ENCODE data around the gene ZNF536.
"Not testable (repeated sequence)": the region's sequence is repeated elsewhere in the genome, so short reads cannot be mapped to it uniquely, and the experiment has no call there.

The ZNF536 gene

DNA sequence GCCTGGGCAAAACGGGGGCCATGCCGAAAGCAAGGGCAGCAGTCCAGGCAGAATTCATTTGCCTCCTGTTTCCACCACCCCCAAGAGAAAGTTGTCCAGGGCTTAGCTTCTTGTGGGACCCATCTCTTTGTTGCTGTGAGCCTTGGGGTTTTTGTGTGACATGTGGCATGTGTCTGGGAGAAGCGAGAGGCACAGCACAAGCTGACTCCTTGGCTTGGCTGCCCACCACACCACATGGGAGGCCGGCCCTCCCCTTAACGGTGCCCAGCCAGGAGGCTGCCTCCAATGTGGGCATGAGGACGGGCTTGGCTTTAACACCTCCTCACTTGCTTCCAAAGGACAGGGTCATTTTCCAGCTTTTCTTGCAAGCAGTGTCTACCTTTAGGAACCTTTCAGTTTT is 81.6 kb downstream of the ZNF536 start:
- no peak for TF ChIP-seq CTCF (IDR thresholded peaks at IDR 0.05; ENCODE audit: control insufficient read depth, insufficient read depth, low read depth, low read length, missing control alignments)
- no peak overlapping the region for H3K4me3 ChIP-seq (ENCODE audit: control insufficient read depth, low read depth, low read length)
- no peak for DNase-seq (ENCODE audit: low read depth)

- no peak overlapping the region for H3K4me3 ChIP-seq (ENCODE audit: control insufficient read depth, low read depth, low read length)
- TF ChIP-seq CTCF (IDR thresholded peaks at IDR 0.05; ENCODE audit: control insufficient read depth, insufficient read depth, low read depth, low read length, missing control alignments): no peak
- no peak for DNase-seq (ENCODE audit: low read depth)
These were observed 83.7 kb downstream of the ZNF536 start for GRCh38 chr19:30455881-30456280.

DNA sequence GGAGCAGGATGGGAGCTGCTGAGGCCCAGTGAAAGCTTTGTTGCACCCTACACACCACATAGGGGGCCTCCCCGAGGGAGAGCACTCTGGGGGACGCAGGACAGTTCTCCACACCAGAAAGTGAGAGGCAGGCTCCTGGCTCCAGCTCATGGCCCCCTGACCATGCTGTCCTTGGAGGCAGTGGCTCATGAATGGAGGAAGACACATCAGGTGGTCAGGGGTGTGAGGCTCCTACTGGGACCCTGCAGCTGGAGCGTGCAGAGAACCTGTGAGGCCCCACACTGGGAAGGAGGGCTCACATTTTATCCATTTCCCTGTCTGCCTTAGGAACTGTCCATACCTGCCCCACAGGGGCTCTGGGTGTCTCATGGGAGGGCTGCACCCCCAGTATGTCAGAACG is 85.3 kb downstream of the ZNF536 start:
- H3K4me3 ChIP-seq (ENCODE audit: control insufficient read depth, low read depth, low read length): no peak overlapping the region
- no peak for DNase-seq (ENCODE audit: low read depth)
- no peak for TF ChIP-seq CTCF (IDR thresholded peaks at IDR 0.05; ENCODE audit: control insufficient read depth, insufficient read depth, low read depth, low read length, missing control alignments)

DNA sequence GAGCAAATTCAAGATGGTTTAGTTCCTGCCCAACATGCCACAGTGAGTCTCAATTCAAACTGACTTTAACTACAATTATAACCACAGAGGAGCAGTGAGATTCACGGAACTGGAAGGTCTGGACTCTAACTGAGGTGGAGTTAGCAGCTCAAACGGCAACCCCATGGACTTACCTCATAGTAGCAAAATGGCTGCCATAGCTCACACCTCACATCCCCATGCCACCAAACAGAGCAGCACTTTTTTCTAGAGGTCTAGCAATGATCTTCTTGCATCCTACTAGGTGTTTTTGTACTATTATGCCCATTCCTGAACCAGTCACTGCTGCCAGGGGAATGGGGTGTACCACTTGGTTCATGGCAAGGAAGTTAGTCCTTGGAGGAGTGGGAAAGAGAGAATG is 87.7 kb downstream of the ZNF536 start:
- no peak for DNase-seq (ENCODE audit: low read depth)
- TF ChIP-seq CTCF (IDR thresholded peaks at IDR 0.05; ENCODE audit: control insufficient read depth, insufficient read depth, low read depth, low read length, missing control alignments): no peak
- H3K4me3 ChIP-seq (ENCODE audit: control insufficient read depth, low read depth, low read length): no peak overlapping the region

GRCh38 chr19:30464162-30464561 is 92.0 kb downstream of the ZNF536 start:
- no peak for DNase-seq (ENCODE audit: low read depth)
- no peak for TF ChIP-seq CTCF (IDR thresholded peaks at IDR 0.05; ENCODE audit: control insufficient read depth, insufficient read depth, low read depth, low read length, missing control alignments)
- no peak overlapping the region for H3K4me3 ChIP-seq (ENCODE audit: control insufficient read depth, low read depth, low read length)

DNA sequence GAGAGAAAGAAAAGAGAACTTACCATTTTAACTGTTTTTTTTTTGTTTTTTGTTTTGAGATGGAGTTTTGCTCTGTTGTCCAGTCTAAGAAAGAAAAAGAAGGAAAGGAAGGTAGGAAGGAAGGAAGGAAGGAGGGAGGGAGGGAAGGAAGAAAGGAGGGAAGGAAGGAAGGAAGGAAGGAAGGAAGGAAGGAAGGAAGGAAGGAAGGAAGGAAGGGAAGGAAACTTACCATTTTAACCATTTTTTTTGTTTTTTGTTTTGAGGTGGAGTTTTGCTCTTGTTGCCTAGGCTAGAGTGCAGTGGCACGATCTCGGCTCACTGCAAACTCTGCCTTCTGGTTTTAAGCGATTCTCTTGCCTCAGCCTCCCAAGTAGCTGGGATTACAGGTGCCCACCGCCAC is 94.4 kb downstream of the ZNF536 start:
- not testable (repeated sequence) for H3K4me3 ChIP-seq (ENCODE audit: control insufficient read depth, low read depth, low read length); DNase-seq (ENCODE audit: low read depth)

GRCh38 chr19:30467239-30467638 is 95.1 kb downstream of the ZNF536 start:
- H3K4me3 ChIP-seq (ENCODE audit: control insufficient read depth, low read depth, low read length): no peak overlapping the region
- no peak for DNase-seq (ENCODE audit: low read depth)
- TF ChIP-seq CTCF (IDR thresholded peaks at IDR 0.05; ENCODE audit: control insufficient read depth, insufficient read depth, low read depth, low read length, missing control alignments): no peak
